HepG2 (cell line): ENCODE results near the gene DPP7. TPM values are rescaled to one million over a fixed set of nuclear protein-coding genes. Genes with fewer than 3 reads are reported as not detected.

Experiments
- ATAD3A ChIP-seq: sonication (generic); formaldehyde crosslinking; IDR thresholded peaks from 2 replicates; pipeline ENCODE4 v1.4.0; 2020; ENCODE audit warnings: missing genetic modification reagents
- BCLAF1 ChIP-seq: fragments of 450-650 bp; IDR thresholded peaks from 2 replicates; pipeline ENCODE4 v1.6.1; 2017; ENCODE audit warnings: mild to moderate bottlenecking
- BRD4 ChIP-seq: sonication (generic); formaldehyde crosslinking; IDR thresholded peaks from 2 replicates; pipeline ENCODE4 v1.4.0; 2020; ENCODE audit warnings: missing genetic modification reagents
- EHMT2 ChIP-seq: fragments of 200-600 bp; sonication (generic); IDR thresholded peaks from 2 replicates; pipeline ENCODE4 v1.7.0; 2017; ENCODE audit warnings: antibody characterized with exemption, low read depth, low read length, borderline replicate concordance
- GRHL1 ChIP-seq: sonication (generic); formaldehyde crosslinking; conservative IDR thresholded peaks from 2 replicates; pipeline ENCODE4 v1.8.0; 2022; ENCODE audit warnings: missing genetic modification reagents
- HNRNPL ChIP-seq: fragments of 200-400 bp; formaldehyde crosslinking; IDR thresholded peaks from 2 replicates; pipeline ENCODE4 v1.6.1; 2017; ENCODE audit warnings: mild to moderate bottlenecking, low read depth, low read length
- LBX2 ChIP-seq: sonication (generic); formaldehyde crosslinking; IDR thresholded peaks from 2 replicates; pipeline ENCODE4 v1.5.0; 2020; ENCODE audit warnings: missing genetic modification reagents, mild to moderate bottlenecking, borderline replicate concordance
- MTERF4 ChIP-seq: sonication (generic); formaldehyde crosslinking; IDR thresholded peaks from 2 replicates; pipeline ENCODE4 v1.8.0; 2023; ENCODE audit warnings: mild to moderate bottlenecking, missing genetic modification reagents
- PCBP1 ChIP-seq: fragments of 200-400 bp; formaldehyde crosslinking; IDR thresholded peaks from 2 replicates; pipeline ENCODE4 v1.6.1; 2017; ENCODE audit warnings: mild to moderate bottlenecking, low read depth, low read length, borderline replicate concordance
- PPARG ChIP-seq: conservative IDR thresholded peaks from 2 replicates; pipeline ENCODE4 v1.6.1; 2016; ENCODE audit warnings: missing biosample characterization, missing genetic modification reagents
- SMAD9 ChIP-seq: sonication (generic); formaldehyde crosslinking; IDR thresholded peaks from 2 replicates; pipeline ENCODE4 v1.5.1; 2020; ENCODE audit warnings: mild to moderate bottlenecking, missing genetic modification reagents
- SMARCE1 ChIP-seq: fragments of 450-650 bp; IDR thresholded peaks from 2 replicates; pipeline ENCODE4 v1.6.1; 2017; ENCODE audit warnings: borderline replicate concordance
- ZBTB34 ChIP-seq: sonication (generic); formaldehyde crosslinking; IDR thresholded peaks from 2 replicates; pipeline ENCODE4 v1.8.0; 2022; ENCODE audit warnings: mild to moderate bottlenecking, missing genetic modification reagents
- ZBTB4 ChIP-seq: sonication (generic); formaldehyde crosslinking; IDR thresholded peaks from 2 replicates; pipeline ENCODE4 v1.4.0; 2020; ENCODE audit warnings: missing genetic modification reagents, mild to moderate bottlenecking, borderline replicate concordance
- ZFP41 ChIP-seq: sonication (generic); formaldehyde crosslinking; IDR thresholded peaks from 2 replicates; pipeline ENCODE4 v1.4.0; 2020; ENCODE audit warnings: mild to moderate bottlenecking, missing genetic modification reagents, borderline replicate concordance
- ZNF335 ChIP-seq: sonication (generic); formaldehyde crosslinking; IDR thresholded peaks from 2 replicates; pipeline ENCODE4 v1.4.0; 2020; ENCODE audit warnings: missing genetic modification reagents
- ZNF576 ChIP-seq: sonication (generic); formaldehyde crosslinking; IDR thresholded peaks from 2 replicates; pipeline ENCODE4 v1.4.0; 2020; ENCODE audit warnings: mild to moderate bottlenecking, missing genetic modification reagents
- ZNF737 ChIP-seq: sonication (generic); formaldehyde crosslinking; IDR thresholded peaks from 2 replicates; pipeline ENCODE4 v1.5.0; 2020; ENCODE audit warnings: missing genetic modification reagents, mild to moderate bottlenecking, borderline replicate concordance
- ZNF883 ChIP-seq: sonication (generic); formaldehyde crosslinking; IDR thresholded peaks from 2 replicates; pipeline ENCODE4 v1.5.1; 2020; ENCODE audit warnings: mild to moderate bottlenecking, missing genetic modification reagents; ENCODE audit errors: not compliant biosample characterization
- polyA plus RNA-seq, 8 experiments: library from polyadenylated mRNA; depleted of rRNA in 3 of 8; stranded (reverse) in 7 of 8; unstranded in 1 of 8; fragments of >200 nt; fragmentation: Illumina TruSeq in 4 of 8; extraction: Trizol in 4 of 8; gene quantifications; 2 replicates each; pipeline versions ENCODE4 v1.2.1 to v1.2.3, GENCODE V29; 2011 to 2016; ENCODE audit warnings: low read depth in 4 of 8, missing spikeins in 1 of 8, mixed read lengths in 1 of 8; ENCODE audit not compliant: insufficient read depth in 1 of 8
- total RNA-seq, 5 experiments: library from RNA; depleted of rRNA; stranded (reverse); fragments of >200 nt; fragmentation: Illumina TruSeq; extraction: Trizol; gene quantifications; 2 replicates each; pipeline ENCODE4 v1.2.3, GENCODE V29; 2016; ENCODE audit warnings: low read depth in 1 of 5

DPP7 gene
- total and polyA plus RNA-seq, 2 of the 13 experiments (the other 11 are each of a cell fraction or from before 2014, with no cell fraction given): 1.2 to 4.5 TPM

GRCh38 chr9:137070906-137071275, 43.6 kb downstream of the DPP7 start (continued):
- TF ChIP-seq ZBTB34: 0 out of 2 replicates have a peak, but pooled peaks have one; percentile 50
- no peak for TF ChIP-seq ZNF576 (CRISPR knock-in tag)
- TF ChIP-seq ZNF737 (CRISPR knock-in tag): no peak
- peak; percentile 54 for TF ChIP-seq ZNF883 (CRISPR knock-in tag)
- no peak for TF ChIP-seq EHMT2
- 0 out of 2 replicates have a peak, but pooled peaks have one; percentile 6 for TF ChIP-seq LBX2 (CRISPR knock-in tag)
- no peak for TF ChIP-seq PCBP1
- peak; percentile 21; the same call in 1 of the 2 replicates for TF ChIP-seq ZBTB4 (CRISPR knock-in tag)
- no peak for TF ChIP-seq BRD4
- TF ChIP-seq MTERF4 (CRISPR knock-in tag): no peak
- no peak for TF ChIP-seq ZNF335 (CRISPR knock-in tag)
- TF ChIP-seq SMAD9 (CRISPR knock-in tag): no peak
- no peak for TF ChIP-seq SMARCE1
- TF ChIP-seq BCLAF1: no peak
- no peak for TF ChIP-seq GRHL1
- no peak for TF ChIP-seq ATAD3A (CRISPR knock-in tag)
- 0 out of 2 replicates have a peak, but pooled peaks have one; percentile 64 for TF ChIP-seq ZFP41 (CRISPR knock-in tag)
- no peak; the same call in 1 of the 2 replicates for TF ChIP-seq PPARG (CRISPR knock-in tag)
- TF ChIP-seq HNRNPL: 0 out of 2 replicates have a peak, but pooled peaks have one; percentile 38
